Progenitor cell of endocrine pancreas (in vitro differentiated cells): Measurements from ENCODE around the gene KRTAP10-1. TPM values are rescaled to one million over a fixed set of nuclear protein-coding genes. Genes with fewer than 3 reads are reported as not detected.

Experiments used
- DNase-seq: peaks from one replicate; pipeline ENCODE4 v3.0.0; 2021; ENCODE audit warnings: low spot score; ENCODE audit not compliant: unreplicated experiment
- H3K27ac Mint-ChIP-seq: 2 replicates; pipeline ENCODE4 v1.8.0; 2021; ENCODE audit warnings: mild to moderate bottlenecking, moderate library complexity, mixed read lengths
- H3K27me3 Mint-ChIP-seq: 2 replicates; pipeline ENCODE4 v1.8.0; 2021; ENCODE audit warnings: mixed read lengths
- H3K36me3 Mint-ChIP-seq: 2 replicates; pipeline ENCODE4 v1.8.0; 2022; ENCODE audit warnings: mixed read lengths; ENCODE audit not compliant: insufficient read depth
- H3K4me1 Mint-ChIP-seq: 2 replicates; pipeline ENCODE4 v1.8.0; 2021; ENCODE audit warnings: low read depth, mixed read lengths
- H3K4me3 Mint-ChIP-seq: 2 replicates; pipeline ENCODE4 v1.8.0; 2021; ENCODE audit warnings: low read depth, mild to moderate bottlenecking, moderate library complexity, mixed read lengths
- H3K9me3 Mint-ChIP-seq: 2 replicates; pipeline ENCODE4 v1.8.0; 2021; ENCODE audit warnings: low read depth, mixed read lengths
- total RNA-seq: library from RNA; stranded (reverse); gene quantifications from 2 replicates; pipeline ENCODE4 v1.2.1, GENCODE V29; 2021
- TF ChIP-seq, protein P1 (sequence below): fragments of 200-600 bp; sonication (generic); IDR thresholded peaks from one replicate; pipeline ENCODE4 v1.5.0; 2021; ENCODE audit warnings: antibody characterized with exemption, mild to moderate bottlenecking; ENCODE audit not compliant: unreplicated experiment

The KRTAP10-1 gene
- total RNA-seq, 1 donor from 2014 or later, result not detected

DNA sequence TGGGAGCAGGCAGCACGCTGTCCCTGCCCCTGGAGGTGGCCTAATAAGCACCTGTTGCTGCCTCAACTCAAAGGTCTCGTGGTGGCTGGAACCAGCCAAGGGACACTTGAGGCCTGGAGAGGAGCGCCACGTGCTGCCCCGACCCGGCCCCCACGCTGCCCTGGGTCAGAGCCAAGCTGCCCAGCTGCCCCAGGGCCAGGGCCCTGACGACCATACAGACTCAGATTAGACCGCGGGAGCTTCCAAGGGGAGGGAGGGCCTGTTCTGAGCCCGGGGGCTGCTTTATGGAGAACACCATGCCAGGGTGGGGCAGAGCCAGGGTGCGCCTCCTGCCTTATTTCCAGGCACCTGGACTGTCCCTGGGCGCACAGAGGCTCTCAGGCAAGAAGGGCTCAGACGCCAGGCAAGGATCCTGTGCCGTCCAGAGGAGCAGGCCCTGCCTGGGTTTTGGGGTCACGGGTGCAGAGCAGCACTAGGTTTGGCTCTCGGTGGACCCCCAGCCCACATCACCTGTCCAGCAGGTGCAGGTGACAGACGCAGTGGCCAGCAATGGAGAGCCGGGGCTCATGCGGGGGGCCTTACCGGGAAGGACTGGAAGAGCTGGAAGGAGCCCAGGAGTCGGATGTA lies 18.6 kb downstream of the KRTAP10-1 start:
- no peak overlapping the region for H3K27ac Mint-ChIP-seq
- H3K27me3 Mint-ChIP-seq, result peaks cover 3% of the 10 kb centered on the region
- TF ChIP-seq, protein P1, sequence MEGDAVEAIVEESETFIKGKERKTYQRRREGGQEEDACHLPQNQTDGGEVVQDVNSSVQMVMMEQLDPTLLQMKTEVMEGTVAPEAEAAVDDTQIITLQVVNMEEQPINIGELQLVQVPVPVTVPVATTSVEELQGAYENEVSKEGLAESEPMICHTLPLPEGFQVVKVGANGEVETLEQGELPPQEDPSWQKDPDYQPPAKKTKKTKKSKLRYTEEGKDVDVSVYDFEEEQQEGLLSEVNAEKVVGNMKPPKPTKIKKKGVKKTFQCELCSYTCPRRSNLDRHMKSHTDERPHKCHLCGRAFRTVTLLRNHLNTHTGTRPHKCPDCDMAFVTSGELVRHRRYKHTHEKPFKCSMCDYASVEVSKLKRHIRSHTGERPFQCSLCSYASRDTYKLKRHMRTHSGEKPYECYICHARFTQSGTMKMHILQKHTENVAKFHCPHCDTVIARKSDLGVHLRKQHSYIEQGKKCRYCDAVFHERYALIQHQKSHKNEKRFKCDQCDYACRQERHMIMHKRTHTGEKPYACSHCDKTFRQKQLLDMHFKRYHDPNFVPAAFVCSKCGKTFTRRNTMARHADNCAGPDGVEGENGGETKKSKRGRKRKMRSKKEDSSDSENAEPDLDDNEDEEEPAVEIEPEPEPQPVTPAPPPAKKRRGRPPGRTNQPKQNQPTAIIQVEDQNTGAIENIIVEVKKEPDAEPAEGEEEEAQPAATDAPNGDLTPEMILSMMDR, result no peak
- H3K4me1 Mint-ChIP-seq, result no peaks in the 10 kb centered on the region
- no peak overlapping the region for H3K4me3 Mint-ChIP-seq
- no peaks in the 10 kb centered on the region for H3K36me3 Mint-ChIP-seq
- no peaks in the 10 kb centered on the region for H3K9me3 Mint-ChIP-seq
- no peak for DNase-seq

DNA sequence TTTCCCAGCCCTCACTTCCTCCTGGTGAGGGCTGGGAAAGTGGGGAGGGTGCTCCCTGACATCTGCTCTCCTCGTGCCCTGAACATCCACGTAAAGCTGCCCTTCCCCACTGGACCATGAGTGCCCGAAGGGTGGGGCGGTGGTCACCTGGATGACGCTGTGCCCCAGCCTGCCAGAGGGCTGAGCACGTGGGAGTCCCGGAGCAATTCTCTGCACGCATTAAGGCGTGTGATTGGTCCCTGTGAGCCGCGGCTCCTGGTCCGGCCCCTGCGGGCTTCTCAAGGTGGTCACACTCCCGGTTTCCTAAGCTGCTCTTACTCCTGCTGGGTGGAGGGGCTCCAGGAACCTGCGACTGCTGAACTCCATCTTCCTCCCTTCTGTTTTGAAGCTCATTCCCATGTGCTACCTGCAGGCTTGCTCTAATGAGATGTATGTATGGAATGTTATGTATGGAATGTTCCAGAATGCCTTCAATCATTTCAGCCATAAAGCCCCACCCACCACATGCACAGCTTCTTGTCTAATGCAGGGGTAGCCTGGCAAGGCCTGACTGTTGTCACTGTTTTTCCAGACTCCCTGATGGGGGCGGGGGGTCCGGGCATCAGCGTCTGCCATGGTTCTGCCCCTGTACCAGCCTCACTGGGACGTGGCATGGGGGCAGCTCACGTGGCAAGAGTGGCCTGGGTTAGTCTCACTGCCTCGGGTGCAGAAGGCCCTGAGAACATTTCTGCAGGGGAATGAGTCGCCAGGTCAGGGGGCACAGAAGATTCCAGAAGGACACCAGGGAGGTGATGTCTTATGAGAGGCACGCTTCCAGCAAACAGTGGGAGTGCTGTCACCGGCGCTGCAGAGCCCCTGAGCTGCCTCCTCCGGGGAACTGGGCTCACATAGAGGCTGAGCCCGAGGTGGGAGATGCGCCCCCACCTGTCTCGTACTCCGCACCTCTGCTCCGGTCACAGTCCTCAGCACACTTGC lies 19.4 kb downstream of the KRTAP10-1 start:
- Mint-ChIP-seq H3K36me3 (no peaks in the 10 kb centered on the region), H3K4me1 (no peaks in the 10 kb centered on the region), H3K9me3 (no peaks in the 10 kb centered on the region), H3K4me3 (no peak overlapping the region), H3K27me3 (peaks cover 3% of the 10 kb centered on the region), H3K27ac (no peak overlapping the region)
- DNase-seq, result no peak
- TF ChIP-seq, protein P1, result no peak

DNA sequence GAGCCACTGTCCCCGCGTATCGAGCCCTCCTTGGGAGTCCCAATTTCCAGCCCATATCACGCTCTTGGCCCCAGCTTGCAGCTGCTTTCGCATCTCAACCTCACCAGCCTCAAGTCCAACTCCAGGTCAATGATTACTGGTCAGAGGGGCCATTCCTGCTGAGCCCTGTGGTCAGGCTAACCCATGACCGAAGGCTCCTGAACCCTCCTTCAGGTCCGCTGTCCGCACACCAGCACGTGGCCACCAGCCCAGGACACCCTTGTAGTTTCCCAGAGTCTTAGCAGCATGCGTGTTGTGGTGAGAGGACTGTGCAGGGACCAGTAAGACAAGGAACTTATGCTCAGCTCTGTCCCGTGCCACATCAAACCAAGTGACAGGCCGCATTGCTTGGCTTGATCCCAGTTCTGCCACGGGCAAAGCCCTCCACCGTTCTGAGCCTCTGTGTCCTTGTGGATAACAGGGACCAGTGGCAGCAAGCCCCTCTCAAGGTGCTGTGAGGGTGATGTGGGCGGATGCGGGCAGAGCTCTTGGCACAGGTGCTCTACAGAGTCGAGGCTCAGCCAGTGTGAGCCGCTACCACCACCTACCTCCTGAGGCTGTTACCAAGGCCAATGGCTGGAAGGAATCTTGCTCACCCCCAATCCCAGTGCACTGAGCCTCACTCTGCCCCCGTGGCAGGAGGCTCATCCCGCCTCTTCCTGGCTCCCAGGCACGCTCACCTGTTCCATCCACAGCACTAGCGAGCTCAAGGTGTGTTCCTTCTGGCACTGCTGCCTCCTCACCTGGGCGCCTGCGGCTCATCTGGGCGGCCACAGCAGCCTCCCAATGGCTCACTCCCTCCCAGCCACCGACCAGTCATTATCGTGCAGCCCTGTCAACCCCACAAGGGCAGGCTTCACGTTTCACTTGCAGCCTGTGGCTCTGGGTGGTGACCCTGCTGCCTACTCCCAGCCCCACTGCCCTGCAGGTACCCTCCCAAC lies 20.4 kb downstream of the KRTAP10-1 start:
- TF ChIP-seq, protein P1, result no peak
- peaks cover 3% of the 10 kb centered on the region for H3K27me3 Mint-ChIP-seq
- no peak overlapping the region for H3K27ac Mint-ChIP-seq
- DNase-seq, result no peak
- H3K4me1 Mint-ChIP-seq, result no peaks in the 10 kb centered on the region
- H3K36me3 Mint-ChIP-seq, result no peaks in the 10 kb centered on the region
- H3K9me3 Mint-ChIP-seq, result no peaks in the 10 kb centered on the region
- no peak overlapping the region for H3K4me3 Mint-ChIP-seq

DNA sequence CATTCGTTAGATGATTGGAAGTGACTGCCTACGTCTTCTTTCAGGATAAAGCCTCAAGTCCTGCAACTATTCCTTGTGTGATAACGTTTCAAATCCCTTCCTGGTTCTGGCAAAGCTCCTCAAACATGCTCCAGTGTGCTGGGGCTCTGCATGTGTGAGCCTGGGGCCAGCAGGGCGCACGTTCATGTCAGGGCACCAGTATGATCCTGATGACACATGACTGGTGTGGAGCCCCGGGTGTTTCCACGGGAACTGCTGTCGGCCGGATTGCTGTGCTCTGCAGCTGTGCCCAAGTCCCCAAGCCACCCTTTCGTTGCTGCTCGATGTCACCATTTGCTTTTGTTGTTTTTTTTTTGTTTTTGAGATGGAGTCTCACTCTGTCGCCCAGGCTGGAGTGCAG lies 21.3 kb downstream of the KRTAP10-1 start:
- H3K27me3 Mint-ChIP-seq, result peaks cover 3% of the 10 kb centered on the region
- no peaks in the 10 kb centered on the region for H3K36me3 Mint-ChIP-seq
- H3K27ac Mint-ChIP-seq, result no peak overlapping the region
- TF ChIP-seq, protein P1, result no peak
- H3K9me3 Mint-ChIP-seq, result no peaks in the 10 kb centered on the region
- H3K4me3 Mint-ChIP-seq, result no peak overlapping the region
- no peak for DNase-seq
- no peaks in the 10 kb centered on the region for H3K4me1 Mint-ChIP-seq
